Stimulated activated CD4-positive, alpha-beta T cell treated with anti-CD3 and anti-CD28 coated beads, Interleukin-15, amount 100 ng/mL, for 48 hours (primary cell): ENCODE data around the gene HINFP.
"Not testable (repeated sequence)": the region's sequence is repeated elsewhere in the genome, so short reads cannot be mapped to it uniquely, and the experiment has no call there.

ENCODE experiments used
- DNase-seq, 2 donors: peaks; one replicate each; pipeline ENCODE4 v3.0.0-alpha.2; 2020; ENCODE audit warnings: low read depth in 2 of 2

Gene HINFP

GRCh38 chr11:119100246-119100970 lies 21.0 kb upstream of the HINFP start:
- no peak for DNase-seq

GRCh38 chr11:119100994-119101758 lies 20.2 kb upstream of the HINFP start:
- no peak for DNase-seq

GRCh38 chr11:119101759-119102423 lies 19.5 kb upstream of the HINFP start, which contains the start of gene DPAGT1:
DPAGT1 (minus strand) TSS chr11:119101853; CDS start chr11:119101655, 198 bp downstream.
- DNase-seq, result peak; percentile 80 to 83

- DNase-seq, result not testable (repeated sequence)
Observed at GRCh38 chr11:119103161-119103664, 18.2 kb upstream of the HINFP start.

GRCh38 chr11:119103793-119104192 lies 17.6 kb upstream of the HINFP start:
- DNase-seq, result no peak

- peak; percentile 86 to 87 for DNase-seq
Observed at GRCh38 chr11:119106564-119107537, 14.5 kb upstream of the HINFP start, which contains the start of gene C2CD2L. C2CD2L (plus strand) TSS chr11:119107344; CDS start chr11:119107742, 398 bp downstream.

GRCh38 chr11:119107538-119108145 lies 13.7 kb upstream of the HINFP start:
- DNase-seq, result no peak

GRCh38 chr11:119108146-119108856 lies 13.1 kb upstream of the HINFP start:
- no peak for DNase-seq

GRCh38 chr11:119108857-119109221 lies 12.5 kb upstream of the HINFP start:
- DNase-seq, result no peak

- DNase-seq, result no peak
Observed at GRCh38 chr11:119109843-119110242, 11.5 kb upstream of the HINFP start.

GRCh38 chr11:119110439-119110838 lies 10.9 kb upstream of the HINFP start:
- no peak for DNase-seq

- no peak for DNase-seq
Observed at GRCh38 chr11:119111361-119111925, 9.9 kb upstream of the HINFP start.

GRCh38 chr11:119112314-119113020 lies 8.9 kb upstream of the HINFP start:
- no peak for DNase-seq

- DNase-seq, result no peak
Observed at GRCh38 chr11:119113716-119114115, 7.7 kb upstream of the HINFP start.

GRCh38 chr11:119114351-119114750 lies 7.0 kb upstream of the HINFP start:
- no peak for DNase-seq

GRCh38 chr11:119115484-119116234 lies 5.7 kb upstream of the HINFP start:
- DNase-seq, result no peak

GRCh38 chr11:119116235-119116594 lies 5.2 kb upstream of the HINFP start:
- no peak for DNase-seq

- DNase-seq, result no peak
Observed at GRCh38 chr11:119116601-119117000, 4.8 kb upstream of the HINFP start.
